Measurements from ENCODE around the gene SLC4A4.

DNA sequence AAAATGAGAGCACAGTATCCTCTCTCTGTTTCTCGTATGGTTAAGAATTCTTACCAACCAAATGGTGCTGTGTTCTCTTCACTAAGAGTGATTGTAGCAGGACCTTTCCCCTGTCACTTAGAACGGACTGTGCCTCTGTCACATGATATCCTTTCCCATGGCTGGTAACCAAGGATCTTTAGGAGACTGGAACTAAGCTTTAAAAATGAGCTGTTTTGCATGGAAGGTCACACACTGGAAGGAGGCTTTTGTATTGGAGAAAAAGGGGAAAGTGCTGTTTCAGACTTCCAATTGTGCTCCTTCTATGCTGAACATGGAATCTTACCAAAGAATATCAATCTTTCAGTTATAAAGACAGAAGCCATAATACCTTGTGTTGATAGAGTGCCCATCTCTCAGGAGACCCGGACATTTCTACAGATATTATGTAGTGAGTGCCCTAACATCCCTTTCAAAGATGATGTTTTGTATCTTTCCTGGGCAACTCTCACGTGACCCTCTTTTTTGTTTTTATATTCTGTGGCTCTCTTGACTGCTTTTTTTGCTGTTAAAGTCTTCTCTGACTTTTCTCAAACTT lies 148.6 kb downstream of the SLC4A4 start:
- TF ChIP-seq, protein P1, sequence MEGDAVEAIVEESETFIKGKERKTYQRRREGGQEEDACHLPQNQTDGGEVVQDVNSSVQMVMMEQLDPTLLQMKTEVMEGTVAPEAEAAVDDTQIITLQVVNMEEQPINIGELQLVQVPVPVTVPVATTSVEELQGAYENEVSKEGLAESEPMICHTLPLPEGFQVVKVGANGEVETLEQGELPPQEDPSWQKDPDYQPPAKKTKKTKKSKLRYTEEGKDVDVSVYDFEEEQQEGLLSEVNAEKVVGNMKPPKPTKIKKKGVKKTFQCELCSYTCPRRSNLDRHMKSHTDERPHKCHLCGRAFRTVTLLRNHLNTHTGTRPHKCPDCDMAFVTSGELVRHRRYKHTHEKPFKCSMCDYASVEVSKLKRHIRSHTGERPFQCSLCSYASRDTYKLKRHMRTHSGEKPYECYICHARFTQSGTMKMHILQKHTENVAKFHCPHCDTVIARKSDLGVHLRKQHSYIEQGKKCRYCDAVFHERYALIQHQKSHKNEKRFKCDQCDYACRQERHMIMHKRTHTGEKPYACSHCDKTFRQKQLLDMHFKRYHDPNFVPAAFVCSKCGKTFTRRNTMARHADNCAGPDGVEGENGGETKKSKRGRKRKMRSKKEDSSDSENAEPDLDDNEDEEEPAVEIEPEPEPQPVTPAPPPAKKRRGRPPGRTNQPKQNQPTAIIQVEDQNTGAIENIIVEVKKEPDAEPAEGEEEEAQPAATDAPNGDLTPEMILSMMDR (IDR thresholded peaks at IDR 0.05), result no peak
- TF ChIP-seq POLR2A (IDR thresholded peaks at IDR 0.05), result no peak
- no peak for TF ChIP-seq EP300 (IDR thresholded peaks at IDR 0.05)
